ENCODE measurements around the gene IGFLR1.

DNA sequence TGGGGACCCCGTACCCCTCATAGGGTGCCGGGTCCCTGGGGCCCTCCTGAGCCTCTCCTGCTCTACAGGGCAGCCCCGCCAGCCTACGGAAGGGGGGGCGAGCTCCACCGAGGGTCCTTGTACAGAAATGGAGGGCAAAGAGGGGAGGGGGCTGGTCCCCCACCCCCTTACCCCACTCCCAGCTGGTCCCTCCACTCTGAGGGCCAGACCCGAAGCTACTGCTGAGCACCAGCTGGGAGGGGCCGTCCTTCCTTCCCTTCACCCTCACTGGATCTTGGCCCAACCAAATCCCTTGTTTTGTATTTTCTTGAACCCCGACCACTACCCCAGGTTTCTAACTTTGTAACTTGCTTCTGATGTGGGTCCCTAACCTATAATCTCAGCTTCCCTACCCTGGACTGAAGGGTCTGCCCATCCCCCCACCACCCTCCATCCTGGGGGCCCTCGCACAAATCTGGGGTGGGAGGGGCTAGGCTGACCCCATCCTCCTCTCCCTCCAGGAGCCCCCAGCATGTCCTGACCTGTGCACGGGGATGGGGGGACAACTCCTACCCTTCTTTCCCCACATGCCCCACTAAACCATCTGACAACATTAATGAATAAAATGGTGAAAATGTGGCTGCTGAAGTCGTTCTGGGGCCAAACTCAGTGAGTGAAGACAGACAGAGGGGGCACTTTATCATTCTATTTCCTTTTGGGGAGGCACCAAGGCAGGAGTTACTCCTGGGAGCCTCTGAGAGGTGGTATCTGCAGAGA, 46.1 kb upstream of the IGFLR1 start:
- TF ChIP-seq CTCF (IDR thresholded peaks at IDR 0.05; ENCODE audit: low read depth, low read length): no peak
- TF ChIP-seq POLR2A (IDR thresholded peaks at IDR 0.05; ENCODE audit: extremely low read depth, insufficient read length): no peak

All from NB4 (cell line).